ENCODE data around the gene AP1B1. TPM values are rescaled to one million over a fixed set of nuclear protein-coding genes. Genes with fewer than 3 reads are reported as not detected.

AP1B1 gene
- total RNA-seq, 1 donor, result 37.3 TPM

DNA sequence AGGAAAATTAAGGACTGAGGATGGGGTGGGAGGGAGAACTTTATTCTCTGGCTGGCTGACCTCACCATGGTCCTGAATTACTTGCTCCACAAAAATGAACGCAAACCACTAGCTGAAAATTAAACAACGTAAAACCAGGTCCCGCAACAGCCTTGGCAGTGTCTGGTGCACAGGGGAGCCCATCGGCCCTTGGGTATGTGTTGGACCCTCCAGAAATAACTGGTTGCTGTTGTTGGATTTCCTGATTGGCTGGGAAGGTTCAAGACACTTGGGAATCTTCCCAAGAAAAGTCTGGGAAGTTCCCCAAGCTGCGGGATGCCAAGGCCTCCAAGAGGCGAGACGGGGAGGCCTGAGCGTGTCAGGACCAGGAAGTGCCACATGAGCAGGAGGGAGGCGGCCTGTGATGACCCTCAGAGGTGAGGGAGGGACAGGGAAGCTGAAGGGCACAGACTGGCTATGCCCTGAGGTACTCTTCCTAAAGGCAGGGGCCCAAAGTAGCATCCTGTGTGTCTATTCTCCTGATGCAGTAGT lies 62.5 kb downstream of the AP1B1 start:
- Histone ChIP-seq H3K79me2 (ENCODE audit: insufficient read depth, low read length) (no peaks in the 10 kb centered on the region), H3K27ac (ENCODE audit: low read depth, low read length) (no peak overlapping the region), H3K27me3 (ENCODE audit: insufficient read depth, low read length) (no peaks in the 10 kb centered on the region), H3K4me2 (ENCODE audit: insufficient read depth, low read length) (no peak overlapping the region), H2AFZ (ENCODE audit: low read length) (no peak overlapping the region), H3K9me3 (ENCODE audit: low read depth, low read length) (no peaks in the 10 kb centered on the region), H3K36me3 (ENCODE audit: insufficient read depth, low read length) (peaks cover 7% of the 10 kb centered on the region), H4K20me1 (ENCODE audit: insufficient read depth, low read length) (peaks cover under 1% of the 10 kb centered on the region), H3K4me3 (ENCODE audit: insufficient read depth, low read length) (no peak overlapping the region), H3K4me1 (ENCODE audit: insufficient read depth, low read length) (no peaks in the 10 kb centered on the region)
- peak; percentile 82 for DNase-seq (ENCODE audit: insufficient read length, low spot score, missing footprints)
- TF ChIP-seq, protein P1, sequence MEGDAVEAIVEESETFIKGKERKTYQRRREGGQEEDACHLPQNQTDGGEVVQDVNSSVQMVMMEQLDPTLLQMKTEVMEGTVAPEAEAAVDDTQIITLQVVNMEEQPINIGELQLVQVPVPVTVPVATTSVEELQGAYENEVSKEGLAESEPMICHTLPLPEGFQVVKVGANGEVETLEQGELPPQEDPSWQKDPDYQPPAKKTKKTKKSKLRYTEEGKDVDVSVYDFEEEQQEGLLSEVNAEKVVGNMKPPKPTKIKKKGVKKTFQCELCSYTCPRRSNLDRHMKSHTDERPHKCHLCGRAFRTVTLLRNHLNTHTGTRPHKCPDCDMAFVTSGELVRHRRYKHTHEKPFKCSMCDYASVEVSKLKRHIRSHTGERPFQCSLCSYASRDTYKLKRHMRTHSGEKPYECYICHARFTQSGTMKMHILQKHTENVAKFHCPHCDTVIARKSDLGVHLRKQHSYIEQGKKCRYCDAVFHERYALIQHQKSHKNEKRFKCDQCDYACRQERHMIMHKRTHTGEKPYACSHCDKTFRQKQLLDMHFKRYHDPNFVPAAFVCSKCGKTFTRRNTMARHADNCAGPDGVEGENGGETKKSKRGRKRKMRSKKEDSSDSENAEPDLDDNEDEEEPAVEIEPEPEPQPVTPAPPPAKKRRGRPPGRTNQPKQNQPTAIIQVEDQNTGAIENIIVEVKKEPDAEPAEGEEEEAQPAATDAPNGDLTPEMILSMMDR (IDR thresholded peaks at IDR 0.05; ENCODE audit: extremely low read depth, low read depth, low read length), result no peak

GRCh38 chr22:29325356-29325755 lies 63.0 kb downstream of the AP1B1 start:
- H3K4me2 ChIP-seq (ENCODE audit: insufficient read depth, low read length), result no peak overlapping the region
- no peaks in the 10 kb centered on the region for H3K27me3 ChIP-seq (ENCODE audit: insufficient read depth, low read length)
- H4K20me1 ChIP-seq (ENCODE audit: insufficient read depth, low read length), result no peaks in the 10 kb centered on the region
- peak; percentile 71 for DNase-seq (ENCODE audit: insufficient read length, low spot score, missing footprints)
- no peaks in the 10 kb centered on the region for H3K4me1 ChIP-seq (ENCODE audit: insufficient read depth, low read length)
- H3K36me3 ChIP-seq (ENCODE audit: insufficient read depth, low read length), result peaks cover 7% of the 10 kb centered on the region
- H3K4me3 ChIP-seq (ENCODE audit: insufficient read depth, low read length), result no peak overlapping the region
- no peaks in the 10 kb centered on the region for H3K79me2 ChIP-seq (ENCODE audit: insufficient read depth, low read length)
- TF ChIP-seq, protein P1 (IDR thresholded peaks at IDR 0.05; ENCODE audit: extremely low read depth, low read depth, low read length), result no peak
- H2AFZ ChIP-seq (ENCODE audit: low read length), result no peak overlapping the region
- no peak overlapping the region for H3K27ac ChIP-seq (ENCODE audit: low read depth, low read length)
- no peaks in the 10 kb centered on the region for H3K9me3 ChIP-seq (ENCODE audit: low read depth, low read length)

GRCh38 chr22:29323641-29324040 lies 64.7 kb downstream of the AP1B1 start:
- TF ChIP-seq, protein P1 (IDR thresholded peaks at IDR 0.05; ENCODE audit: extremely low read depth, low read depth, low read length), result no peak
- Histone ChIP-seq H3K4me1 (ENCODE audit: insufficient read depth, low read length) (no peaks in the 10 kb centered on the region), H3K79me2 (ENCODE audit: insufficient read depth, low read length) (no peaks in the 10 kb centered on the region), H3K36me3 (ENCODE audit: insufficient read depth, low read length) (peaks cover 4% of the 10 kb centered on the region), H3K27me3 (ENCODE audit: insufficient read depth, low read length) (no peaks in the 10 kb centered on the region), H3K9me3 (ENCODE audit: low read depth, low read length) (no peaks in the 10 kb centered on the region), H2AFZ (ENCODE audit: low read length) (no peak overlapping the region), H3K4me2 (ENCODE audit: insufficient read depth, low read length) (no peak overlapping the region), H3K4me3 (ENCODE audit: insufficient read depth, low read length) (no peak overlapping the region), H3K27ac (ENCODE audit: low read depth, low read length) (no peak overlapping the region), H4K20me1 (ENCODE audit: insufficient read depth, low read length) (no peaks in the 10 kb centered on the region)
- DNase-seq (ENCODE audit: insufficient read length, low spot score, missing footprints), result no peak

DNA sequence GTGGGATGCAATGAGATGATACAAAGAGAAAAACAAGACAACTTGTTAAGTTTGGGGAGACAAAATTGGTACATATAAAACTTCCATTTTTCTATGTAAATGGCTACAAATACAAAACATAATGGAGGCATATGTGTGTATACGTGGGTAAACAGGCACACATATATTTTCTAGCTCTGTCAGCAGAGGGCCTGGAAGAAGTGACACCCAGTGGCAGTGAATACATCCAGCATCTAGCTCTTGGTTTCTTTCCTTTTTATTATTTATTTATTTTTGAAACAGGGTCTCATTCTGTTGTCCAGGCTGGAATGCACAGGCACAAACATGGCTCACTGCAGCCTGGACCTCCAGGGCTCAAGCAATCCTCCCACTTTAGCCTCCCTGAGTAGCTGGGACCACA lies 67.8 kb downstream of the AP1B1 start:
- no peak overlapping the region for H2AFZ ChIP-seq (ENCODE audit: low read length)
- H3K36me3 ChIP-seq (ENCODE audit: insufficient read depth, low read length), result no peaks in the 10 kb centered on the region
- H4K20me1 ChIP-seq (ENCODE audit: insufficient read depth, low read length), result no peaks in the 10 kb centered on the region
- peaks cover 18% of the 10 kb centered on the region for H3K27me3 ChIP-seq (ENCODE audit: insufficient read depth, low read length)
- no peaks in the 10 kb centered on the region for H3K4me1 ChIP-seq (ENCODE audit: insufficient read depth, low read length)
- H3K79me2 ChIP-seq (ENCODE audit: insufficient read depth, low read length), result no peaks in the 10 kb centered on the region
- TF ChIP-seq, protein P1 (IDR thresholded peaks at IDR 0.05; ENCODE audit: extremely low read depth, low read depth, low read length), result peak; percentile 21
- DNase-seq (ENCODE audit: insufficient read length, low spot score, missing footprints), result peak; percentile 85
- no peak overlapping the region for H3K4me2 ChIP-seq (ENCODE audit: insufficient read depth, low read length)
- H3K9me3 ChIP-seq (ENCODE audit: low read depth, low read length), result no peaks in the 10 kb centered on the region
- H3K27ac ChIP-seq (ENCODE audit: low read depth, low read length), result no peak overlapping the region
- no peak overlapping the region for H3K4me3 ChIP-seq (ENCODE audit: insufficient read depth, low read length)

Data from osteoblast (primary cell).